HEK293T (cell line): ENCODE measurements around the gene TRIM29.

Experiments used
- ARNT ChIP-seq: fragments of 450-650 bp; IDR thresholded peaks from 2 replicates; pipeline ENCODE4 v1.6.1; 2017; ENCODE audit warnings: mild to moderate bottlenecking
- BHLHE40 ChIP-seq: fragments of 450-650 bp; IDR thresholded peaks from 2 replicates; pipeline ENCODE4 v1.6.1; 2016; ENCODE audit warnings: mild to moderate bottlenecking, moderate library complexity, borderline replicate concordance
- CTBP1 ChIP-seq: fragments of 450-650 bp; IDR thresholded peaks from 2 replicates; pipeline ENCODE4 v1.6.1; 2016; ENCODE audit warnings: borderline replicate concordance
- ELF4 ChIP-seq: fragments of 450-650 bp; IDR thresholded peaks from 2 replicates; pipeline ENCODE4 v1.6.1; 2017; ENCODE audit warnings: antibody characterized with exemption
- FOXK2 ChIP-seq: fragments of 450-650 bp; IDR thresholded peaks from 2 replicates; pipeline ENCODE4 v1.6.1; 2016; ENCODE audit warnings: mild to moderate bottlenecking
- HDGF ChIP-seq: fragments of 450-650 bp; IDR thresholded peaks from 2 replicates; pipeline ENCODE4 v1.6.1; 2017; ENCODE audit warnings: antibody characterized with exemption, borderline replicate concordance
- L3MBTL2 ChIP-seq: fragments of 450-650 bp; conservative IDR thresholded peaks from 2 replicates; pipeline ENCODE4 v1.6.1; 2016; ENCODE audit warnings: mild to moderate bottlenecking
- LEF1 ChIP-seq: fragments of 450-650 bp; IDR thresholded peaks from 2 replicates; pipeline ENCODE4 v1.6.1; 2017; ENCODE audit warnings: mild to moderate bottlenecking, borderline replicate concordance
- NFRKB ChIP-seq: fragments of 450-650 bp; IDR thresholded peaks from 2 replicates; pipeline ENCODE4 v1.6.1; 2016; ENCODE audit warnings: mild to moderate bottlenecking, moderate library complexity
- PKNOX1 ChIP-seq: fragments of 450-650 bp; IDR thresholded peaks from 2 replicates; pipeline ENCODE4 v1.6.1; 2016
- TARDBP ChIP-seq: fragments of 450-650 bp; IDR thresholded peaks from 2 replicates; pipeline ENCODE4 v1.6.1; 2016
- ZNF384 ChIP-seq: fragments of 450-650 bp; IDR thresholded peaks from 2 replicates; pipeline ENCODE4 v1.6.1; 2016

- TF ChIP-seq ARNT: no peak
- TF ChIP-seq CTBP1: no peak
- no peak for TF ChIP-seq TARDBP
- TF ChIP-seq NFRKB: no peak
- TF ChIP-seq PKNOX1: no peak
- TF ChIP-seq HDGF: no peak
- TF ChIP-seq BHLHE40: no peak
- no peak for TF ChIP-seq FOXK2
- TF ChIP-seq L3MBTL2: no peak
- no peak for TF ChIP-seq LEF1
- no peak for TF ChIP-seq ELF4
- TF ChIP-seq ZNF384: no peak
These were observed 16.6 kb downstream of the TRIM29 start for GRCh38 chr11:120121336-120121735.
